DND-41 (cell line): ENCODE measurements around the gene FAAP24.

Source experiments
- CTCF ChIP-seq: IDR thresholded peaks from 2 replicates; pipeline ENCODE4 v1.5.1; 2012; ENCODE audit warnings: borderline replicate concordance, low read length, moderate library complexity, mild to moderate bottlenecking; ENCODE audit not compliant: poor library complexity, severe bottlenecking; ENCODE audit errors: extremely low read depth
- EZH2 ChIP-seq: IDR thresholded peaks from 3 replicates; pipeline ENCODE4 v1.6.1; 2012; ENCODE audit warnings: borderline replicate concordance, low read depth, mild to moderate bottlenecking, moderate library complexity, low read length, inconsistent platforms; ENCODE audit not compliant: severe bottlenecking

- TF ChIP-seq CTCF: no peak
- TF ChIP-seq EZH2: no peak
Measured at GRCh38 chr19:33000510-33000909, 28.5 kb downstream of the FAAP24 start.
